Stimulated activated naive CD4-positive, alpha-beta T cell (primary cell): Measurements from ENCODE around the gene ARSI.

ENCODE experiments used
- DNase-seq, 6 experiments: peaks; one replicate each; lab custom pipeline; 2025; lab: John Stamatoyannopoulos, UW

ARSI gene

GRCh38 chr5:150302301-150303069 lies at the start of gene ARSI:
TSS of gene ARSI (minus strand) at chr5:150302905. CDS start at chr5:150302373, 532 bp downstream.
- DNase-seq: no peak

- peak in 3 of 6 experiments; percentile 13 to 33 (median 26) for DNase-seq
Observed at GRCh38 chr5:150350524-150351344, 48.0 kb upstream of the ARSI start.

GRCh38 chr5:150349681-150350275 lies 47.1 kb upstream of the ARSI start:
- no peak for DNase-seq

- no peak for DNase-seq
Observed at GRCh38 chr5:150347451-150347850, 44.7 kb upstream of the ARSI start.

- no peak for DNase-seq
Observed at GRCh38 chr5:150347003-150347402, 44.3 kb upstream of the ARSI start.

GRCh38 chr5:150346592-150346991 lies 43.9 kb upstream of the ARSI start:
- DNase-seq: no peak

- no peak for DNase-seq
Observed at GRCh38 chr5:150345716-150346115, 43.0 kb upstream of the ARSI start.

GRCh38 chr5:150343994-150344631 lies 41.4 kb upstream of the ARSI start:
- no peak for DNase-seq

GRCh38 chr5:150342583-150342982 lies 39.9 kb upstream of the ARSI start:
- DNase-seq: no peak

- no peak for DNase-seq
Observed at GRCh38 chr5:150341989-150342388, 39.3 kb upstream of the ARSI start.

GRCh38 chr5:150341331-150341730 lies 38.6 kb upstream of the ARSI start:
- DNase-seq: no peak

- DNase-seq: no peak
Observed at GRCh38 chr5:150340614-150341255, 38.0 kb upstream of the ARSI start.

GRCh38 chr5:150339841-150340240 lies 37.1 kb upstream of the ARSI start:
- no peak for DNase-seq

GRCh38 chr5:150339165-150339564 lies 36.5 kb upstream of the ARSI start:
- no peak for DNase-seq

GRCh38 chr5:150338546-150338945 lies 35.8 kb upstream of the ARSI start:
- no peak for DNase-seq

- no peak for DNase-seq
Observed at GRCh38 chr5:150335778-150336177, 33.1 kb upstream of the ARSI start.

- DNase-seq: no peak
Observed at GRCh38 chr5:150333400-150333799, 30.7 kb upstream of the ARSI start.

GRCh38 chr5:150329881-150330876 lies 27.5 kb upstream of the ARSI start:
- no peak for DNase-seq

- DNase-seq: no peak
Observed at GRCh38 chr5:150329038-150329437, 26.3 kb upstream of the ARSI start.

- DNase-seq: no peak
Observed at GRCh38 chr5:150328515-150328914, 25.8 kb upstream of the ARSI start.

- DNase-seq: no peak
Observed at GRCh38 chr5:150327139-150327538, 24.4 kb upstream of the ARSI start.
